ENCODE results near the gene TIGD1. TPM values are rescaled to one million over a fixed set of nuclear protein-coding genes. Genes with fewer than 3 reads are reported as not detected.

The TIGD1 gene
- total RNA-seq, 1 experiment from 2014 or later, result 5.1 TPM

DNA sequence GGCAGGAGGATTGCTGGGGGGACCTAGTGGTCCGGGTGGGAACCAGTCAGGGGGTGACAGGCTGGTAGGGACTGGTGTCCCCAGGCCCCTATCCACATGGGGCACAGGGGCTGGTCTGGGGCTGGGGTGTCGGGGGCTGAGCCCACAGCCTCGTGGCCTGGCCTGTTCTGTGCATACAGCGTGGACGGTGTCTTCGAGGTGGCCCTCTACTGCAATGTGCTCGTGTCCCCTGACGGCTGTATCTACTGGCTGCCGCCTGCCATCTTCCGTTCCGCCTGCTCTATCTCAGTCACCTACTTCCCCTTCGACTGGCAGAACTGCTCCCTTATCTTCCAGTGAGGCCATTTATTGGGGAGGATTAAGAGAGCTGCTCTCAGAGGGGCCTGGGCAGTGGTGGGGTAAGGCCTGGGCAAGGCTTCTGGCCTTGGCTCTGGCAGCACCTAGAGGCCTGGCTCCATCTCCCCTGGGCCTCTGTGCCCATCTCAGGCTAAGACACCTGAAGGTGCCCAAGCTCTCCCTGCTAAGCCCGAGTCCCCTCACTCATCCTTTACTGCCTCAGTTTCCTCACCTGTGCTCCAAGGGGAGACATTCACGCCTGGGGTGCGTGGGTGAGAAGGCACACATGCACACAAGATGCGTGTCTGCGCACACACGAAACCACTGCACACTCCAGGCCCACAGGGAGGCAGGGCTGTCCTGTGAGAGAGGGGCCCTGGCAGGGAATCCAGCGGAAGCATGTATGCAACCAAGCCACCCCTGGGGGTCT is 9.0 kb downstream of the TIGD1 start:
- no peak overlapping the region for H3K4me3 ChIP-seq (ENCODE audit: low read depth in 2 of 2, low read length in 2 of 2)
- CTCF ChIA-PET, result no interaction called here
- TF ChIP-seq, protein P1, sequence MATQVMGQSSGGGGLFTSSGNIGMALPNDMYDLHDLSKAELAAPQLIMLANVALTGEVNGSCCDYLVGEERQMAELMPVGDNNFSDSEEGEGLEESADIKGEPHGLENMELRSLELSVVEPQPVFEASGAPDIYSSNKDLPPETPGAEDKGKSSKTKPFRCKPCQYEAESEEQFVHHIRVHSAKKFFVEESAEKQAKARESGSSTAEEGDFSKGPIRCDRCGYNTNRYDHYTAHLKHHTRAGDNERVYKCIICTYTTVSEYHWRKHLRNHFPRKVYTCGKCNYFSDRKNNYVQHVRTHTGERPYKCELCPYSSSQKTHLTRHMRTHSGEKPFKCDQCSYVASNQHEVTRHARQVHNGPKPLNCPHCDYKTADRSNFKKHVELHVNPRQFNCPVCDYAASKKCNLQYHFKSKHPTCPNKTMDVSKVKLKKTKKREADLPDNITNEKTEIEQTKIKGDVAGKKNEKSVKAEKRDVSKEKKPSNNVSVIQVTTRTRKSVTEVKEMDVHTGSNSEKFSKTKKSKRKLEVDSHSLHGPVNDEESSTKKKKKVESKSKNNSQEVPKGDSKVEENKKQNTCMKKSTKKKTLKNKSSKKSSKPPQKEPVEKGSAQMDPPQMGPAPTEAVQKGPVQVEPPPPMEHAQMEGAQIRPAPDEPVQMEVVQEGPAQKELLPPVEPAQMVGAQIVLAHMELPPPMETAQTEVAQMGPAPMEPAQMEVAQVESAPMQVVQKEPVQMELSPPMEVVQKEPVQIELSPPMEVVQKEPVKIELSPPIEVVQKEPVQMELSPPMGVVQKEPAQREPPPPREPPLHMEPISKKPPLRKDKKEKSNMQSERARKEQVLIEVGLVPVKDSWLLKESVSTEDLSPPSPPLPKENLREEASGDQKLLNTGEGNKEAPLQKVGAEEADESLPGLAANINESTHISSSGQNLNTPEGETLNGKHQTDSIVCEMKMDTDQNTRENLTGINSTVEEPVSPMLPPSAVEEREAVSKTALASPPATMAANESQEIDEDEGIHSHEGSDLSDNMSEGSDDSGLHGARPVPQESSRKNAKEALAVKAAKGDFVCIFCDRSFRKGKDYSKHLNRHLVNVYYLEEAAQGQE (IDR thresholded peaks at IDR 0.05; ENCODE audit: insufficient read depth in 1 of 2, low read depth in 2 of 2, low read length in 1 of 2), result no peak
- TF ChIP-seq POLR2AphosphoS5 (IDR thresholded peaks at IDR 0.05; ENCODE audit: low read depth, low read length), result no peak
- no peak for TF ChIP-seq TCF7L2 (IDR thresholded peaks at IDR 0.05; ENCODE audit: low read depth, low read length)
- no peak for TF ChIP-seq SIN3A (IDR thresholded peaks at IDR 0.05; ENCODE audit: borderline replicate concordance, insufficient read depth, low read depth, low read length)
- TF ChIP-seq, protein P2, sequence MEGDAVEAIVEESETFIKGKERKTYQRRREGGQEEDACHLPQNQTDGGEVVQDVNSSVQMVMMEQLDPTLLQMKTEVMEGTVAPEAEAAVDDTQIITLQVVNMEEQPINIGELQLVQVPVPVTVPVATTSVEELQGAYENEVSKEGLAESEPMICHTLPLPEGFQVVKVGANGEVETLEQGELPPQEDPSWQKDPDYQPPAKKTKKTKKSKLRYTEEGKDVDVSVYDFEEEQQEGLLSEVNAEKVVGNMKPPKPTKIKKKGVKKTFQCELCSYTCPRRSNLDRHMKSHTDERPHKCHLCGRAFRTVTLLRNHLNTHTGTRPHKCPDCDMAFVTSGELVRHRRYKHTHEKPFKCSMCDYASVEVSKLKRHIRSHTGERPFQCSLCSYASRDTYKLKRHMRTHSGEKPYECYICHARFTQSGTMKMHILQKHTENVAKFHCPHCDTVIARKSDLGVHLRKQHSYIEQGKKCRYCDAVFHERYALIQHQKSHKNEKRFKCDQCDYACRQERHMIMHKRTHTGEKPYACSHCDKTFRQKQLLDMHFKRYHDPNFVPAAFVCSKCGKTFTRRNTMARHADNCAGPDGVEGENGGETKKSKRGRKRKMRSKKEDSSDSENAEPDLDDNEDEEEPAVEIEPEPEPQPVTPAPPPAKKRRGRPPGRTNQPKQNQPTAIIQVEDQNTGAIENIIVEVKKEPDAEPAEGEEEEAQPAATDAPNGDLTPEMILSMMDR (IDR thresholded peaks at IDR 0.05), result no peak
- POLR2A ChIA-PET, result interaction anchor here (0.6 kb wide), 1 partner anchor 567 kb away, joined by 12 read pairs; no protein-coding TSS in a partner anchor
- H3K27ac ChIP-seq (ENCODE audit: low read length), result no peak overlapping the region
- ATAC-seq (no peak), DNase-seq (ENCODE audit: low read depth, low spot score) (no peak)
- intact Hi-C loops (cut with micrococcal nuclease; ENCODE audit: unreplicated experiment), result no loop called here
- no peaks in the 10 kb centered on the region; the same call in 1 of the 2 replicates for H3K9me3 ChIP-seq (ENCODE audit: control insufficient read depth, insufficient read depth, low read depth, low read length)
- no peaks in the 10 kb centered on the region for H3K27me3 ChIP-seq (ENCODE audit: control insufficient read depth, insufficient read depth, low read length)
- BruUV-seq (replicated peaks), result no TSS peak
- H3K4me1 ChIP-seq (ENCODE audit: control insufficient read depth, insufficient read depth, low read length), result no peaks in the 10 kb centered on the region
- no peaks in the 10 kb centered on the region for H3K36me3 ChIP-seq (ENCODE audit: control insufficient read depth, insufficient read depth, low read length)
- in situ Hi-C loops (cut with HindIII; ENCODE audit: low pct_unique_long_range_greater_than_20kb, low sequenced_read_pairs), result no loop called here

DNA sequence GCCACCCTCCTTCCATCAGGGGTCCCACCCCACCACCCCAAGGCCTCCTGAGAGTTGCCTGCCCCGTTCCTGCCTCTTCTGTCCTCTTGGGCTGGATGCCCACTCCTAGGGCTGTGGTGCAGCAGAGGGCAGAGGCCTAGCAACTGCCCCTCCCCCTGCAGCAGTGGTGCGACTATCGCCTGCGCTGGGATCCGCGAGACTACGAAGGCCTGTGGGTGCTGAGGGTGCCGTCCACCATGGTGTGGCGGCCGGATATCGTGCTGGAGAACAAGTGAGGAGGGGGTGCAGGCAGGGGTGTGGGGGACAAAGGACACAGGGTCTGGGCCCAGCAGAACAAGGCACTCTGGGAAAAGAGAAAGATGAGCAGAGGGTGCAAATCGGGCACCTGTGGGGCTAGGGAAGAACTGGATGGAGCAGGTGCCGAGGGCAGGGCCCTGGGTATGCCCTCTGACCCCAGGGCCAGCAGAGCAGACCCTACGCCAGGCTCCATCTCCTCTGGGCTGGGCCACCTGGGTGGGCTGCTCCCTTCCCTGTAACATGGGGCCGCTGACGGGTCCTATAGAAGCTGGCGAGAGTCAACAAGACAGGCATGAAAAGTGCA is 9.8 kb downstream of the TIGD1 start:
- H3K36me3 ChIP-seq (ENCODE audit: control insufficient read depth, insufficient read depth, low read length), result no peaks in the 10 kb centered on the region
- no peak overlapping the region for H3K27ac ChIP-seq (ENCODE audit: low read length)
- no peaks in the 10 kb centered on the region for H3K4me1 ChIP-seq (ENCODE audit: control insufficient read depth, insufficient read depth, low read length)
- in situ Hi-C loops (cut with HindIII; ENCODE audit: low pct_unique_long_range_greater_than_20kb, low sequenced_read_pairs) (no loop called here), intact Hi-C loops (cut with micrococcal nuclease; ENCODE audit: unreplicated experiment) (no loop called here)
- H3K9me3 ChIP-seq (ENCODE audit: control insufficient read depth, insufficient read depth, low read depth, low read length), result no peaks in the 10 kb centered on the region; the same call in 1 of the 2 replicates
- POLR2A ChIA-PET, result no interaction called here
- no TSS peak for BruUV-seq (replicated peaks)
- H3K27me3 ChIP-seq (ENCODE audit: control insufficient read depth, insufficient read depth, low read length), result no peaks in the 10 kb centered on the region
- CTCF ChIA-PET, result no interaction called here
- no peak overlapping the region for H3K4me3 ChIP-seq (ENCODE audit: low read depth in 2 of 2, low read length in 2 of 2)
- no peak for DNase-seq (ENCODE audit: low read depth, low spot score)
- TF ChIP-seq POLR2AphosphoS5 (IDR thresholded peaks at IDR 0.05; ENCODE audit: low read depth, low read length), result no peak
- TF ChIP-seq TCF7L2 (IDR thresholded peaks at IDR 0.05; ENCODE audit: low read depth, low read length), result no peak
- TF ChIP-seq SIN3A (IDR thresholded peaks at IDR 0.05; ENCODE audit: borderline replicate concordance, insufficient read depth, low read depth, low read length), result no peak
- TF ChIP-seq, protein P2 (IDR thresholded peaks at IDR 0.05), result no peak
- TF ChIP-seq, protein P1 (IDR thresholded peaks at IDR 0.05; ENCODE audit: insufficient read depth in 1 of 2, low read depth in 2 of 2, low read length in 1 of 2), result no peak
- ATAC-seq, result no peak
